GM19351 (cell line): ENCODE data around the gene SFSWAP.
"Not testable (repeated sequence)": the region's sequence is repeated elsewhere in the genome, so short reads cannot be mapped to it uniquely, and the experiment has no call there.

ENCODE experiments used
- ATAC-seq: cut with Tn5 transposase; IDR thresholded peaks from one replicate; pipeline ENCODE4 v1.9.1; 2021; ENCODE audit warnings: mild to moderate bottlenecking, moderate library complexity; ENCODE audit not compliant: unreplicated experiment

SFSWAP gene

GRCh38 chr12:131710464-131711457, at the start of gene SFSWAP:
SFSWAP (plus strand) TSS chr12:131711090; CDS start chr12:131711230, 140 bp downstream.
- peak; percentile 94 for ATAC-seq

GRCh38 chr12:131661170-131661985, 49.5 kb upstream of the SFSWAP start:
- not testable (repeated sequence) for ATAC-seq

- not testable (repeated sequence) for ATAC-seq
These were observed 49.0 kb upstream of the SFSWAP start for GRCh38 chr12:131661986-131662288.

- ATAC-seq = not testable (repeated sequence)
These were observed 48.5 kb upstream of the SFSWAP start for GRCh38 chr12:131662346-131662745.

GRCh38 chr12:131665666-131666065, 45.2 kb upstream of the SFSWAP start:
- ATAC-seq = not testable (repeated sequence)

GRCh38 chr12:131666486-131666885, 44.4 kb upstream of the SFSWAP start:
- ATAC-seq = not testable (repeated sequence)

- ATAC-seq = not testable (repeated sequence)
These were observed 43.8 kb upstream of the SFSWAP start for GRCh38 chr12:131666978-131667601.

- no peak for ATAC-seq
These were observed 39.6 kb upstream of the SFSWAP start for GRCh38 chr12:131671276-131671675.

GRCh38 chr12:131671871-131672270, 39.0 kb upstream of the SFSWAP start:
- ATAC-seq = no peak

- no peak for ATAC-seq
These were observed 38.5 kb upstream of the SFSWAP start for GRCh38 chr12:131672311-131672940.

GRCh38 chr12:131672941-131673887, 37.7 kb upstream of the SFSWAP start:
- no peak for ATAC-seq

GRCh38 chr12:131673888-131674257, 37.0 kb upstream of the SFSWAP start:
- ATAC-seq = no peak

GRCh38 chr12:131674373-131674772, 36.5 kb upstream of the SFSWAP start:
- no peak for ATAC-seq

GRCh38 chr12:131675126-131676080, 35.5 kb upstream of the SFSWAP start:
- ATAC-seq = no peak

GRCh38 chr12:131676544-131676943, 34.3 kb upstream of the SFSWAP start:
- no peak for ATAC-seq

- not testable (repeated sequence) for ATAC-seq
These were observed 33.8 kb upstream of the SFSWAP start for GRCh38 chr12:131677067-131677466.

GRCh38 chr12:131677699-131678098, 33.2 kb upstream of the SFSWAP start:
- no peak for ATAC-seq

GRCh38 chr12:131678389-131679181, 32.3 kb upstream of the SFSWAP start:
- not testable (repeated sequence) for ATAC-seq
